HG03378 (cell line): Measurements from ENCODE around the gene OIT3.

Experiments
- ATAC-seq: cut with Tn5 transposase; IDR thresholded peaks from one replicate; pipeline ENCODE4 v1.9.1; 2021; ENCODE audit warnings: mild to moderate bottlenecking, moderate library complexity; ENCODE audit not compliant: unreplicated experiment

Gene OIT3

DNA sequence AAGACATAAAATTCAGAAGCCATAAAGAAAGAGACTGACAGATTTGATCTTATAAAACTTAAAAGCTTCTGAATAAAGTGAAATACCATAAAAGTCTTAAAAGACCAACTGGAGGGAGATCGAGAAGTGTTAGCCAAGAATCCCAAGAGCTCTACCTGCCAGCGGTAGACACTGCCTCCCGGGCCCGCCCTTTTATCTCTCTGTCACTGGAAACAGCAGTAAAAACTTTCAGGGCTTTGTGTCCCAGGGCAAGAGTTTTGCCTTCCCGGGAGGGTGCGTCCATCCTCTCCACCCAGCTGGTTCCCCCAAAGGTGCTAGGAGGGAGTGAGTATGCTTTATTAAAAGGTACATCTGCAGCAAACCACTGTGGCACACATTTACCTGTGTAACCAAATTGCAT, 55.2 kb downstream of the OIT3 start:
- no peak for ATAC-seq

DNA sequence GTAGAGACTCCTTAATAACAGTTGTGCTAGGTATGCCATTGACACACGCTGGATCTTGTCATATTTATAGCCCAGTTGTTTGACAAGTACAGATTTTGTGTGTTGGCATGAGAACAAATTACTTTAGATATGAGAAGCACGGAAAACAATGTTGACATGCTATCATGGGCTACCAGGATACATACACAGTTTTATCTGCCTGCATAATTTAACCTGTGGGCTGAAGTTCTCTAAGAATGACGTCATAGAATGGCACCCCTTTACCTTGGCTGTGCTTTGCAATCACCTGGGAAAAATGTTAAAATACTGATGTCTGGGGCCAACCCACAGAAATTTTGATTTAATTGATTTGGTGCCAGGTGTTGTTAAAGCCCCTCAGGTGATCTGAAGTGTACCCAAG, 58.2 kb downstream of the OIT3 start:
- ATAC-seq = no peak

DNA sequence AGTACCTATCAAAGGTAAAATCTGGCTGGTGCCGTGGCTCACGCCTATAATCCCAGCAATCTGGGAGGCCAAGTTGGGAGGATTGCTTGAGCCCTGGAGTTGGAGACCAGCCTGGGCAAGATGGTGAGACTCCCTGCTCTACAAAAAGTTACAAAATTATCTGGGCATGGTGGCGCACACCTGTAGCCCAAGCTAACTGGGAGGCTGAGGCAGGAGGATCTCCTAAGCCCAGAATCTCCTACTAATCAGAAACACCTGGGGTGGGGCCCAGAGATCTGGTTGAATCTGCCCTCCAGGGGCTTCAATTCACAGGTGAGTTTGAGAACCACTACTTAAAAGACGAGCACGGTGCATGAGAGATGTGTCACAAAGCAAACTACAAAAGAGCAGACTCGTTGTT, 58.6 kb downstream of the OIT3 start:
- no peak for ATAC-seq

DNA sequence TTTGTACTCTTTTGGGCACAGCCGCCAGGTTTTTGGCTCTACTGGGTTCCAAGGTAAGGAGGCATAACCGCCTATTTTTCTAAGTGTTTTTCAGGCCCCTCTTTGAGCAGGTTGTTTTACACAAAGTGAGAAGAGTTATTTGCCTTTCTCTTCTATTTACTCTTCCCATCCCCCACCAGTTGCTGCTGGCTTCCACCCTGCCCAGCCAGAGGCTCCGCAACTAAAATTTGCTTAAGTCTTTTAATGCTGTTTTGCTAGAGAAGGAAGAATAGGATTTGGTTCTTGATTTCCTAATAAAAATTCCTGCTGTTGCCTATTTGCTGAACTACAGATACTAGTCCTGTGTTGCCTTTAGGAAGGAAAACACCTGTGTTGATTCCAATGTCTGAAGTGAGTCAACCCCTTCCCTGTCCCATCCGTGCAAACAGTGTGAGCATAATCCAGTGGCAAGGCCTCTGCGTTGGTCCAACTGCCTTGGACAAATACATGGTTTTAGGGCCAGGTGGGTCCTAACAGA, 59.2 kb downstream of the OIT3 start:
- no peak for ATAC-seq

DNA sequence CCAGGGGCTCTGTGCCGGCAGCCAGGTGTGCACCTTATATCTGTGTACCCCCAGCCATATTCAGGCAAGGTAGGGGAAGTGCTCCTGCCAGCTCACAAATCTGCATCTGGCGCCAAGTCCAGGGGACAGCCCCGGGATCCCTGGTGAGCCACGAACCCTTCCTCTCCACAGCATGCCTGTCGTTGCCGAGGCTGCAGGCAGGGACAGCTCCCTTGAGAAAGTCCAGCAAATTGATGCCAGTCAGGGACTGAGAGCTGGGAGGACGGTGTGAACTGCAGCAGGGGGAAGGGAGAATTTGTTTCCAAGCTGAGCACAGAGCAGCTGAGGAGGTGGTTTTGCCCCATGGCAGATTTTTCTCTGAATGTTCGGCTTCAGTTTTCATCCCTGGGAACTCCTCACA, 60.1 kb downstream of the OIT3 start:
- ATAC-seq = no peak

DNA sequence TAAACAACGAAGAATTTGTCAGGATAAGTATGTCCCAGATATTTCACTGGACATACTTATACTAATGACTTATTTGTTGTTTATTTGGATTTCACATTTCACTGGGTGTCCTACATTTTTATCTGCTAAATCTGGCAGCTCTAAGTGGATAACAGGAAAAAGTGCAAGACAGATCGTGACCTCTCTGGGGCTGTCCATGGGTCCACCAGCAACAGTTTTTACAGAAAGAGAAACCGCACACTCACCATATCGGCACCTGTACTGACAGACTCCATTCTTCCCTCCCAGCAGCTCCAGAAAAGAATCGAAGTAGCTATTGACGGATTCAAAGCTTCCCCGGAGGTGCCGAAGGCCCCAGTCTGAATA, 60.7 kb downstream of the OIT3 start:
- ATAC-seq = no peak

DNA sequence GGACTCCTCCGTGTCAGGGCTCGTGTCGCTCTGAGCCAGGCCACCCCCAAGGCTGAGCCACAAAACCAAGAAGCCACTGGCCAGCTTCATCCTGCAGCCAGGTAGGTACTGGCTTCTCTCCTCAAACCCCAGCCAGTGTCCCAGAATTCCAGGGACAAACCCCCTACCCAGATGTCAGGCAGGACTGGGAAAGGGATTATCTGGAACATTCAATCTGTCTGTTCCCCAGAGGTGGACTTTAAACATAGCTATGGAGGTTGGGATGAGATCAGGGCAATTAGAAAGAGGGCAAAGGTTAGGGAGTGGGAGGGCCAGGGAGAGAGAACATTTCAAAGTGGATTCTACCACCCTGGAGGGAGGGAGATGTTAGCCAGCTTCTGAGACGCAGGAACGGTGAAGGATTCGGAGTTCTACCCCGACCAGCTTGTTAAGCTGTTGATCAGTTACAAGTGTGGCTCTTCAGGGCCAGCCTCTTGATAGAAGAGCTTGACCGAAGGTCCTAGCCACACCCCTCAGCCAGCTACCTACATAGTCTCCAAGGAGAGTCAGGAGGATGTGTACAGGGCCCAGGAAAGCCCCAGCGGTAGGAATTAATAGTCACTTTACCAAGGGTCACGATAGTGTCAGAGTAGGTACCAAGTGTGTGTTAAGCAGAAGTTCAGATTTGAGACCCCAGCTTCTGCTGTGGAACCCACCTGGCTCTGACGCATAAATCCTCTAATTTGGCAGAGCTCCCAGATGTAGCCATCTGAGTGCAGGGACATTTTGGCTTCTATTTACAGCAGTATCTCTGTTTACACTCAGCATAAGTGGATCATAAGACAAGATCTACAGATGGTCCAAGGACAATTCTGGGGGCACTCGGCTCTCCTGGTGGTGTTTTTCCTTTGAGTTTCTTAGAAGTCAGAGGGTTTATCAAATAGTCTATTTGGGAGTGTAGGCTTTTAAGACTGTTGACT, 61.3 kb downstream of the OIT3 start, which contains the start of gene PLA2G12B:
TSS of gene PLA2G12B (minus strand) at position 211 of the 959 bp plus-strand sequence. CDS start at position 90, 121 bp downstream.
- ATAC-seq = no peak

DNA sequence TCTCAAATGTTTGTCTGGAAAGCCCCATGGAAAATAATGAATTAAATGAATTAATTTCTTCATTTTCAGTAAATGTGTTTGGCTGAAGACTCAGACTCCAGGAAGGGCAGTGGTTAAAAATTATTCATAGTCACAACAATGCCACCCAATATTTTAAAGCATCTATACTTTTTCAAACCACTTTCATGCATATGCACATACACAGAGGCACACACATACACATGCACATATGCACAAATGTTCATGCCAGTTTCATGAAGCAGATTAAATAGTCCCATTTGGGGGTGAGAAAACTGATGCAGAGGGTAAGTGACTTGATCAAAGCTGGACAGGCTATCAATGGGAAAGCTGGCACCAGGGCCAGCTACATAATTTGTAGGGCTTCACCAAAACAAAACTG, 62.5 kb downstream of the OIT3 start:
- no peak for ATAC-seq

DNA sequence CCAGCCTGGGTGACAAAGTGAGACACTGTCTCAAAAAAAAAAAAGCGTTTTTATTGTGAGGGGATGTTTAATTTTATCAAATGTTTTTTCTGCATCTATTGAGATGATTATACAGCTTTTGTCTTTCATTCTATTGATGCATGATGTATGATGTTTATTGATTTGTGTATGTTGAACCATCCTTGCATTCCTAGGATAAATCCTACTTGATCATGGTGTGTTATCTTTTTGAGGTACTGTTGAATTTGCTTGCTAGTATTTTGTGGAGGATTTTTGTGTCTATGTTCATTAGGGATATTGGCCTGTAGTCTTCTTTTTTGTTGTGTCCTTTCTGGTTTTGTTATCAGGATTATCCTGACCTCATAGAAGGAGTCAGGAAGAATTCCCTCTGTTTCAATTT, 83.3 kb downstream of the OIT3 start:
- ATAC-seq = no peak

DNA sequence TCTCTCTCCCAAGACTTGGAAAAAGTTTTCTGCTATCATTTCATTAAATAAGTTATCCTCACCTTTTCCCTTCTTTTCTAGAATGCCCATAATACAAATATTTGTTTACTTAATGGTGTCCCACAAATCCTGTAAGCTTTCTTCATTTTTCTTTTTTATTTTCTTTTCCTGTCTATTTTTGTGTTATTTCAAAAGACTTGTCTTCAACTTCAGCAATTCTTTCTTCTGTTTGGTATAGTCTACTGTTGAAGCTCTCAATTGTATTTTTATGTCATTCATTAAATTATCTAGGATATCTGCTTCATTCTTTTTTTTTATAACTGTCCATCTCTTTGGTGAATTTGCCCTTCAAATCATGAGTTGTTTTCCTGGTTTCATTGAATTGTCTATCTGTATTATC, 86.2 kb downstream of the OIT3 start:
- ATAC-seq = no peak

DNA sequence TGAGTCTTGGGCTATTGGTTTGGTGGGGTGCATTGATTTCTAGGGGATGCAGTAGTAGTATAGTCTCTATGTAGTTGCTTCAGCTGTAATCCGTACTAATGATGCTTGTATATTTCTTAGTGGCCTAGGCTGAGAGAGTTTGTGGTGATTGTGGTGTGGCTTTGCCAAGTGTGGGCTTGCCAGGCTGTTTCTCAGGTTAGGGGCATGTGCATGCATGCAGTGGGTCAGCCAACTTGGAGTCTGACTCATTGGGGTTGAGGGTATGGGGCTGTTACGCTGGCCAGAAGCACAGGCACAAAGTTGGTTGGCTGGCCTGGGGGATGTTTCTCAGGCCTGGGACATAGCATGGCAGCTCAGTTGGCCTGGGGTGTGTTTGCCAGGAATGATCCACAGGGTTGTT, 86.8 kb downstream of the OIT3 start:
- ATAC-seq = no peak

DNA sequence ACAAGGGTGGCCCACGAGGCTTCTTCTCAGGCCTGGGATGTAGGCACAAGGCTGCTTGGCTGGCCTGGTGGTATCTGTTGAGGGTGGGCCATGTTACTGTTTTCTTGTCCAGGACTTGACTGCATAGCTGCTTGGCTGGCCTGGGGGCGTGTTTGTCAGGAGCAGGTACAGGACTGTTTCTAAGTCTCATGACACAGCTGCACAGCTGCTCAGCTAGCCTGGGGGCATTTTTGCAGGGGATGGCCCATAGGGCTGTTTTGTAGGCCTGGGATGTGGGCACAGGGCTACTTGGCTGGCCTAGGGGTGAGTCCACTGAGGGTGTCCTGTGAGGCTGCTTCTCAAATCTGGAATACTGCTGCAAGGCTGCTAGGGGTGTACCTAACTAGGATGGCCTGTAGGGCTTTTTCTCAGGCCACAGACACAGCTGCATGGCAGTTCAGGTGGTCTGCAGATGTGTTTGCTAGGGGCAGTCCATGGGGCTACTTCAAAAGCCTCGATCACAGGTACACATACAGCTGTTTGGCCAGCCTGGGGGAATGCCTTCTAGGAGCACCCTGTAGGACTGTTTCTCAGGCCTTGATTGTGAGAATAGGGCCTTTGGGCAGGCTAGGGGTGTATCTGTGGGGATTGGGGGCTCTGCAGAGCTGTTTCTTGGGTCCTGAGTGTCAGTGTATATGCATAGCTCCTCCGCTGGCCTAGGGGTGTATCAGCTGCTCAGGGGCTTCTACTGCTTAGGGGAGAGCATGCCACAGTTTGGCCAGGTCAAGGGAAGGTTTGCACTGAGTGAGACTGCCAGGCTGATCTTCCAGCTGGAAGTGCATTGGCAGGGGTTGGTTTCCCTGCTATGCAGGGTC, 87.7 kb downstream of the OIT3 start:
- ATAC-seq = no peak

DNA sequence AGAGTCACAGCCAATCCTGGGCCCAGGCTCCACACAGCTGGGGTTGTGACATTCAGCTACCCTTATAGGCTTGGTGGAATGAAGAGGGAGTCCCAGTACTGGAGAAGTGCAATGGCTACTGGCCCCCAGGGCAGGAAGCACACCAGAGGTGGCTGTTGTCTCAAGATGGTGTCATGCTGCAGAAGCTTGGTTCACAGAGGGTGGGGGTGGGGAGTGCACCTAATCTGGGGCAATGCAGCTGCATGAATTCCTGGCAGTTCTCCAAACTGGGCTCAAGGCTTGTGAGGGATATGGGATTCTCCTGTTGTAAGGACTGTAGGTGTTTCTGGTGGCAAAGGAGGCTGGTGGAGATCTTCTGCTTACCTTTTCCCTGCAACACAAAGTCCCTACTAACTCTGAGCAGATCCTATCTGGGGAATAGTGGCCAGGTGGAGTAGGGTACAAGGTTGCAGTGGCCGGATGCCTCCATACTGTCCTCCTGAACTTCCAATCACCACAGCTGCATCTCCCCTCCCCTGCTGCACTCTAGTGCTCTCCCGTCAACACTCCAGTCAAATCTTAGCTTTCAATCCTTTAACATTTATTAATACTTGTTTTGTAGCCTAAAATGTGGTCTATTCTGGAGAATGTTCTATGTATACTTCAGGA, 88.5 kb downstream of the OIT3 start:
- no peak for ATAC-seq
